Endothelial cell of umbilical vein (primary cell): ENCODE measurements around the gene LHFPL5. TPM values are rescaled to one million over a fixed set of nuclear protein-coding genes. Genes with fewer than 3 reads are reported as not detected.

ENCODE experiments used
- BruUV-seq: library from RNA; stranded (reverse); fragments of 400-500 nt; replicated peaks from 2 replicates; lab custom pipeline; 2021; lab: Mats Ljungman, UMichigan
- CTCF ChIA-PET: fragments of 300-600, 350-600 bp; sonication (Branson Sonifier 250); formaldehyde crosslinking; loops from one replicate; lab custom pipeline; 2021; ENCODE audit warnings: antibody characterized with exemption, inconsistent platforms; lab: Charles Lee
- POLR2A ChIA-PET: fragments of 300-600, 350-600 bp; sonication (Branson Sonifier 250); formaldehyde crosslinking; loops from one replicate; lab custom pipeline; 2021; ENCODE audit warnings: antibody characterized with exemption, inconsistent platforms; lab: Charles Lee
- DNase-seq: peaks from one replicate; pipeline ENCODE4 v3.0.0-alpha.2; 2011; ENCODE audit warnings: low read depth, low spot score
- FAIRE-seq: peaks from 2 replicates; lab custom pipeline; 2011; peaks lifted over from hg19 to GRCh38; lab: Jason Lieb, UNC
- H2AFZ ChIP-seq: 2 replicates; pipeline ENCODE4 v1.6.0; 2012; ENCODE audit warnings: low read depth, low read length, control low read depth, inconsistent platforms
- H3K27ac ChIP-seq: 2 replicates; pipeline ENCODE4 v1.5.1; 2011; ENCODE audit warnings: low read depth, mild to moderate bottlenecking, control low read depth, low read length, moderate library complexity; ENCODE audit not compliant: insufficient read depth
- H3K27me3 ChIP-seq, 2 experiments: 2 replicates each; pipeline versions ENCODE4 v1.6.0 to v1.6.1; 2011; ENCODE audit warnings: low read length in 2 of 2, mixed read lengths in 1 of 2; ENCODE audit not compliant: control insufficient read depth in 2 of 2, insufficient read depth in 2 of 2
- H3K36me3 ChIP-seq, 2 experiments: 2 replicates in 1 of 2; 3 replicates in 1 of 2; pipeline ENCODE4 v1.5.1; 2011; ENCODE audit warnings: low read length in 2 of 2, mild to moderate bottlenecking in 1 of 2, moderate library complexity in 1 of 2; ENCODE audit not compliant: control insufficient read depth in 2 of 2, insufficient read depth in 2 of 2; ENCODE audit errors: extremely low read depth in 1 of 2
- H3K4me1 ChIP-seq: 3 replicates; pipeline ENCODE4 v1.5.1; 2011; ENCODE audit warnings: mild to moderate bottlenecking, low read length; ENCODE audit not compliant: control insufficient read depth, insufficient read depth; ENCODE audit errors: extremely low read depth
- H3K4me2 ChIP-seq: 2 replicates; pipeline ENCODE4 v1.6.1; 2011; ENCODE audit warnings: low read length, control low read depth, mixed read lengths; ENCODE audit not compliant: insufficient read depth
- H3K4me3 ChIP-seq, 3 experiments: fragments of 200-600 bp in 1 of 3; sonication (generic), shearing (Covaris generic) in 1 of 3; replicated peaks in 1 of 3; 2 replicates each; pipeline ENCODE4 v1.5.1; 2011 to 2016; ENCODE audit warnings: control low read depth in 3 of 3, low read length in 3 of 3, mild to moderate bottlenecking in 2 of 3, inconsistent platforms in 1 of 3, low read depth in 1 of 3, moderate library complexity in 1 of 3; ENCODE audit not compliant: insufficient read depth in 1 of 3
- H3K79me2 ChIP-seq: 2 replicates; pipeline ENCODE4 v1.6.0; 2012; ENCODE audit warnings: low read length, inconsistent platforms; ENCODE audit not compliant: control insufficient read depth, insufficient read depth
- H3K9ac ChIP-seq: replicated peaks from 2 replicates; pipeline ENCODE3; 2011; ENCODE audit warnings: low read length, control low read depth; ENCODE audit not compliant: insufficient read depth; ENCODE audit errors: extremely low read depth
- H3K9me1 ChIP-seq: replicated peaks from 3 replicates; pipeline ENCODE4 v1.6.0; 2011; ENCODE audit warnings: mild to moderate bottlenecking, low read length; ENCODE audit not compliant: control insufficient read depth, insufficient read depth; ENCODE audit errors: extremely low read depth
- H3K9me3 ChIP-seq: replicated peaks from 2 replicates; pipeline ENCODE4 v1.5.1; 2012; ENCODE audit warnings: low read length, inconsistent platforms; ENCODE audit not compliant: control insufficient read depth, insufficient read depth
- H4K20me1 ChIP-seq: replicated peaks from 2 replicates; pipeline ENCODE3; 2011; ENCODE audit warnings: mild to moderate bottlenecking, low read length; ENCODE audit not compliant: control insufficient read depth, insufficient read depth; ENCODE audit errors: extremely low read depth
- EZH2 ChIP-seq: IDR thresholded peaks from 2 replicates; pipeline ENCODE4 v1.6.1; 2012; ENCODE audit warnings: borderline replicate concordance, low read depth, mild to moderate bottlenecking, moderate library complexity, low read length, inconsistent platforms; ENCODE audit not compliant: severe bottlenecking
- FOS ChIP-seq: IDR thresholded peaks from 2 replicates; pipeline ENCODE4 v1.6.1; 2011; ENCODE audit warnings: mild to moderate bottlenecking, low read length, moderate library complexity, borderline replicate concordance; ENCODE audit not compliant: insufficient read depth
- GATA2 ChIP-seq: IDR thresholded peaks from 2 replicates; pipeline ENCODE4 v1.7.0; 2011; ENCODE audit warnings: low read depth, mild to moderate bottlenecking, moderate library complexity, mixed read lengths, low read length; ENCODE audit not compliant: insufficient read length, insufficient read depth
- JUN ChIP-seq: IDR thresholded peaks from 2 replicates; pipeline ENCODE4 v1.6.1; 2011; ENCODE audit warnings: borderline replicate concordance, low read depth; ENCODE audit not compliant: insufficient read length, insufficient read depth
- MYC ChIP-seq: IDR thresholded peaks from one replicate; pipeline ENCODE4 v1.6.1; 2011; ENCODE audit warnings: mild to moderate bottlenecking, low read depth, low read length
- POLR2A ChIP-seq: IDR thresholded peaks from 2 replicates; pipeline ENCODE4 v1.6.1; 2012; ENCODE audit warnings: low read depth, mild to moderate bottlenecking, control low read depth, low read length
- POLR2AphosphoS5 ChIP-seq: IDR thresholded peaks from 2 replicates; pipeline ENCODE4 v1.6.1; 2012; ENCODE audit warnings: low read depth, mild to moderate bottlenecking, control low read depth, low read length, moderate library complexity; ENCODE audit not compliant: insufficient read depth
- dilution Hi-C: fragments of 300-500 bp; cut with MboI; formaldehyde crosslinking; loops from one replicate; pipeline ENCODE4 v1.15.0; 2019; ENCODE audit warnings: low sequenced_read_pairs; ENCODE audit not compliant: extremely low pct_ligation_motif_present
- intact Hi-C: fragments of 100-400 bp; cut with micrococcal nuclease; formaldehyde crosslinking; loops from one replicate; pipeline ENCODE4 v1.10.0; 2022
- polyA plus RNA-seq, 4 experiments: library from polyadenylated mRNA; depleted of rRNA in 3 of 4; stranded (reverse) in 3 of 4; unstranded in 1 of 4; fragments of >200 nt; gene quantifications; 2 replicates each; pipeline versions ENCODE4 v1.2.1 to v1.2.3, GENCODE V29; 2011 to 2012; ENCODE audit warnings: missing spikeins in 1 of 4
- total RNA-seq: library from RNA; stranded (reverse); gene quantifications from 2 replicates; pipeline ENCODE4 v1.2.3, GENCODE V29; 2021
- TF ChIP-seq, protein P1 (sequence below), 2 donors: IDR thresholded peaks; 1 replicate in 1 of 2; 2 replicates in 1 of 2; pipeline ENCODE4 v1.5.1; 2011; ENCODE audit warnings: low read length in 2 of 2, mild to moderate bottlenecking in 2 of 2, moderate library complexity in 2 of 2, control low read depth in 1 of 2, inconsistent platforms in 1 of 2, low read depth in 1 of 2; ENCODE audit not compliant: insufficient read depth in 1 of 2; ENCODE audit errors: extremely low read depth in 1 of 2

LHFPL5 gene
- total and polyA plus RNA-seq, 2 donors (not counting 3 experiments of a cell fraction or from before 2014, with no cell fraction given), result not detected

DNA sequence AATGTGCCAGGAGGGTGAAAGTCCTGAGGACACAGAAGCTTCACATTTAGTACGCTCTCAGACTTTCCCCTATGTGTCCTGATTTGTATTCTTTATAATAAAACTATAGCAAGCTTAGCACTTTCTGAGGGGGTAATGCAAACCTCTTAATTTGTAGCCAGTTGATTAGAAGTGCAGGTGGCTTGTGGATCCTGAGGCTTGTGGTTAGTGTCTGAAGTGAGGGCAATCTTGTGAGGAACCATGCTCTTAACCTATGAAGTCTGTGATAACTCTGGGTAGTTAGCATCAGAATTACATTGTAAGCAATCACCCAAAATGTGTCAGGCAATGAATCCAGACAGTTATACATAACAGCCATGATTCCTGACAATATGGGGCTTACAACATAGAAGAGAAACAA is 51.1 kb downstream of the LHFPL5 start:
- no peak for DNase-seq
- no TSS peak for BruUV-seq
- intact Hi-C loops (no loop called here), dilution Hi-C loops (no loop called here)
- Histone ChIP-seq H3K4me1 (peaks cover 10% of the 10 kb centered on the region), H3K9me3 (no peaks in the 10 kb centered on the region), H3K4me3 (no peak overlapping the region), H3K9ac (no peak overlapping the region), H3K9me1 (no peaks in the 10 kb centered on the region), H3K36me3 (peaks cover 6 to 21% of the 10 kb centered on the region in 2 experiments), H3K4me2 (no peak overlapping the region), H4K20me1 (no peaks in the 10 kb centered on the region), H3K27me3 (no peaks in the 10 kb centered on the region), H3K79me2 (no peaks in the 10 kb centered on the region), H2AFZ (no peak overlapping the region), H3K27ac (no peak overlapping the region)
- TF ChIP-seq POLR2AphosphoS5 (no peak), GATA2 (no peak), FOS (no peak), EZH2 (no peak), MYC (no peak), POLR2A (no peak), JUN (no peak)
- TF ChIP-seq, protein P1, sequence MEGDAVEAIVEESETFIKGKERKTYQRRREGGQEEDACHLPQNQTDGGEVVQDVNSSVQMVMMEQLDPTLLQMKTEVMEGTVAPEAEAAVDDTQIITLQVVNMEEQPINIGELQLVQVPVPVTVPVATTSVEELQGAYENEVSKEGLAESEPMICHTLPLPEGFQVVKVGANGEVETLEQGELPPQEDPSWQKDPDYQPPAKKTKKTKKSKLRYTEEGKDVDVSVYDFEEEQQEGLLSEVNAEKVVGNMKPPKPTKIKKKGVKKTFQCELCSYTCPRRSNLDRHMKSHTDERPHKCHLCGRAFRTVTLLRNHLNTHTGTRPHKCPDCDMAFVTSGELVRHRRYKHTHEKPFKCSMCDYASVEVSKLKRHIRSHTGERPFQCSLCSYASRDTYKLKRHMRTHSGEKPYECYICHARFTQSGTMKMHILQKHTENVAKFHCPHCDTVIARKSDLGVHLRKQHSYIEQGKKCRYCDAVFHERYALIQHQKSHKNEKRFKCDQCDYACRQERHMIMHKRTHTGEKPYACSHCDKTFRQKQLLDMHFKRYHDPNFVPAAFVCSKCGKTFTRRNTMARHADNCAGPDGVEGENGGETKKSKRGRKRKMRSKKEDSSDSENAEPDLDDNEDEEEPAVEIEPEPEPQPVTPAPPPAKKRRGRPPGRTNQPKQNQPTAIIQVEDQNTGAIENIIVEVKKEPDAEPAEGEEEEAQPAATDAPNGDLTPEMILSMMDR (IDR thresholded peaks at IDR 0.05; ENCODE audit: extremely low read depth in 1 of 2, insufficient read depth in 1 of 2, low read depth in 1 of 2, low read length in 2 of 2), result no peak
- POLR2A ChIA-PET, result no interaction called here
- CTCF ChIA-PET, result no interaction called here
- no peak for FAIRE-seq
